ENCODE data around the gene PIGQ.

PIGQ gene

GRCh38 chr16:630249-630814 is 60.6 kb downstream of the PIGQ start:
- ATAC-seq (ENCODE audit: low read depth) (no peak), DNase-seq (ENCODE audit: low spot score) (no peak)
- Histone ChIP-seq H3K4me1 (ENCODE audit: insufficient read depth, poor library complexity, severe bottlenecking) (peaks cover 14% of the 10 kb centered on the region), H3K27ac (ENCODE audit: poor library complexity, severe bottlenecking) (no peak overlapping the region), H3K4me3 (ENCODE audit: severe bottlenecking) (no peak overlapping the region), H3K9me3 (ENCODE audit: severe bottlenecking) (no peaks in the 10 kb centered on the region), H3K27me3 (ENCODE audit: insufficient read depth, poor library complexity, severe bottlenecking) (no peaks in the 10 kb centered on the region), H3K36me3 (ENCODE audit: low read depth) (peaks cover 10% of the 10 kb centered on the region)
- no peak for TF ChIP-seq CTCF (IDR thresholded peaks at IDR 0.05; ENCODE audit: poor library complexity, severe bottlenecking)

- DNase-seq (ENCODE audit: low spot score) (no peak), ATAC-seq (ENCODE audit: low read depth) (peak; percentile 15; the same call in 2 of the 3 replicates)
- H3K27ac ChIP-seq (ENCODE audit: poor library complexity, severe bottlenecking), result no peak within 1 kb of the TSS
- H3K36me3 ChIP-seq (ENCODE audit: low read depth), result peaks cover 10% of the 10 kb centered on the region
- H3K9me3 ChIP-seq (ENCODE audit: severe bottlenecking), result no peaks in the 10 kb centered on the region
- peaks cover 14% of the 10 kb centered on the region for H3K4me1 ChIP-seq (ENCODE audit: insufficient read depth, poor library complexity, severe bottlenecking)
- no peaks in the 10 kb centered on the region for H3K27me3 ChIP-seq (ENCODE audit: insufficient read depth, poor library complexity, severe bottlenecking)
- no peak for TF ChIP-seq CTCF (IDR thresholded peaks at IDR 0.05; ENCODE audit: poor library complexity, severe bottlenecking)
- no peak within 1 kb of the TSS for H3K4me3 ChIP-seq (ENCODE audit: severe bottlenecking)
Observed at GRCh38 chr16:630815-631405, 61.1 kb downstream of the PIGQ start, which contains the start of gene WFIKKN1. Gene WFIKKN1 (plus strand): TSS chr16:630985. CDS start chr16:631254, 269 bp downstream.

GRCh38 chr16:631808-632358 is 62.1 kb downstream of the PIGQ start:
- H3K4me3 ChIP-seq (ENCODE audit: severe bottlenecking), result no peak overlapping the region
- no peak for DNase-seq (ENCODE audit: low spot score)
- H3K36me3 ChIP-seq (ENCODE audit: low read depth), result peaks cover 7% of the 10 kb centered on the region; the same call in 1 of the 2 replicates
- H3K9me3 ChIP-seq (ENCODE audit: severe bottlenecking), result no peaks in the 10 kb centered on the region
- no peak overlapping the region for H3K27ac ChIP-seq (ENCODE audit: poor library complexity, severe bottlenecking)
- TF ChIP-seq CTCF (IDR thresholded peaks at IDR 0.05; ENCODE audit: poor library complexity, severe bottlenecking), result no peak
- no peak for ATAC-seq (ENCODE audit: low read depth)
- H3K4me1 ChIP-seq (ENCODE audit: insufficient read depth, poor library complexity, severe bottlenecking), result peaks cover 10% of the 10 kb centered on the region
- H3K27me3 ChIP-seq (ENCODE audit: insufficient read depth, poor library complexity, severe bottlenecking), result no peaks in the 10 kb centered on the region

- Histone ChIP-seq H3K9me3 (ENCODE audit: severe bottlenecking) (no peaks in the 10 kb centered on the region), H3K27me3 (ENCODE audit: insufficient read depth, poor library complexity, severe bottlenecking) (no peaks in the 10 kb centered on the region), H3K4me1 (ENCODE audit: insufficient read depth, poor library complexity, severe bottlenecking) (peaks cover 4% of the 10 kb centered on the region), H3K36me3 (ENCODE audit: low read depth) (peaks cover under 1% of the 10 kb centered on the region; the same call in 1 of the 2 replicates), H3K4me3 (ENCODE audit: severe bottlenecking) (no peak overlapping the region), H3K27ac (ENCODE audit: poor library complexity, severe bottlenecking) (no peak overlapping the region)
- no peak for TF ChIP-seq CTCF (IDR thresholded peaks at IDR 0.05; ENCODE audit: poor library complexity, severe bottlenecking)
- DNase-seq (ENCODE audit: low spot score) (no peak), ATAC-seq (ENCODE audit: low read depth) (no peak)
Observed at GRCh38 chr16:632486-633335, 62.9 kb downstream of the PIGQ start.
